Measurements from ENCODE around the gene CD244.
"Not testable (repeated sequence)": the region's sequence is repeated elsewhere in the genome, so short reads cannot be mapped to it uniquely, and the experiment has no call there.

Gene CD244

DNA sequence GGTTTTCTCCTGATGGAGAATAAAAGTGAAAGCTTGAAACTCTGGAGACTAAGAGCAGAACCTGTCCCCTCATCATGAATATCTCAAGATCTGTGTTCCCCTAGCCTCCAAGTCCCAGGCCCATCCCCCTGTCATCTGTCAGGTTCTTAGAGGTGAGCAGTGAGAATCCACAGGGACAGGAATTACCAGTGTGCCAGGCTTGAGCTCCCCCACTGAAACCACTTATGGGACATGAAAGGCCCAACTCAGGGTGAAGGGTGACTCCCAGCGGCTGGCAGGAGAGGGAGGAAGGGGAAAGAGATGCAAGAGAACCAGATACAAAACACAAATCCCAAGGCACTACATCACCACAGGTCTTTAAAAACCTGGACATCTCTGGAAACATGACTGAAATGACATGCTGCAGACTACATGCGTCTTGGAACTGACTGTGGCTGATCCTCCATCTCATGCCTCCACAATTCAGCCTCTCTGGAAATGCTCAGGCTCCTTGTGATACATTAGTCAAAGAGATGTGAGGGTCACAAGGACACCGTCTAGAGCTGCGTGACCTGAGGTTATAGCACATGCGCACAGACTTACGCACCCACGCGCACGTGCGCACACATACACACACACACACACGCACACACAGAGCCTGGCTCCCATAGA is 73.5 kb downstream of the CD244 start:
- no peak for DNase-seq (ENCODE audit: low read depth in 2 of 3, low spot score in 1 of 3)

DNA sequence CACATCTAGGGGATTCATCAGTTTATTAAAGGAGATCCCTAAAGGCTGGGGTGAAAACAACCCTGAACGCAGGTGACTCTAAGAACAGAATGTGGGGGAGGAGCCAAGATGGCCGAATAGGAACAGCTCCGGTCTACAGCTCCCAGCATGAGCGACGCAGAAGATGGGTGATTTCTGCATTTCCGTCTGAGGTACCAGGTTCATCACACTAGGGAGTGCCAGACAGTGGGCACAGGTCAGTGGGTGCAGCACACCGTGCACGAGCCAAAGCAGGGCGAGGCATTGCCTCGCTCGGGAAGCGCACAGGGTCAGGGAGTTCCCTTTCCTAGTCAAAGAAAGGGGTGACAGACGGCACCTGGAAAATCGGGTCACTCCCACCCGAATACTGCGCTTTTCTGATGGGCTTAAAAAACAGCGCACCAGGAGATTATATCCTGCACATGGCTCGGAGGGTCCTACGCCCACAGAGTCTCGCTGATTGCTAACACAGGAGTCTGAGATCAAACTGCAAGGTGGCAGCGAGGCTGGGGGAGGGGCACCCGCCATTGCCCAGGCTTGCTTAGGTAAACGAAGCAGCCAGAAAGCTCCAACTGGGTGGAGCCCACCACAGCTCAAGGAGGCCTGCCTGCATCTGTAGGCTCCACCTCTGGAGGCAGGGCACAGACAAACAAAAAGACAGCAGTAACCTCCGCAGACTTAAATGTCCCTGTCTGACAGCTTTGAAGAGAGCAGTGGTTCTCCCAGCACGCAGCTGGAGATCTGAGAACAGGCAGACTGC is 79.5 kb downstream of the CD244 start:
- not testable (repeated sequence) for DNase-seq (ENCODE audit: low read depth in 2 of 3, low spot score in 1 of 3)

DNA sequence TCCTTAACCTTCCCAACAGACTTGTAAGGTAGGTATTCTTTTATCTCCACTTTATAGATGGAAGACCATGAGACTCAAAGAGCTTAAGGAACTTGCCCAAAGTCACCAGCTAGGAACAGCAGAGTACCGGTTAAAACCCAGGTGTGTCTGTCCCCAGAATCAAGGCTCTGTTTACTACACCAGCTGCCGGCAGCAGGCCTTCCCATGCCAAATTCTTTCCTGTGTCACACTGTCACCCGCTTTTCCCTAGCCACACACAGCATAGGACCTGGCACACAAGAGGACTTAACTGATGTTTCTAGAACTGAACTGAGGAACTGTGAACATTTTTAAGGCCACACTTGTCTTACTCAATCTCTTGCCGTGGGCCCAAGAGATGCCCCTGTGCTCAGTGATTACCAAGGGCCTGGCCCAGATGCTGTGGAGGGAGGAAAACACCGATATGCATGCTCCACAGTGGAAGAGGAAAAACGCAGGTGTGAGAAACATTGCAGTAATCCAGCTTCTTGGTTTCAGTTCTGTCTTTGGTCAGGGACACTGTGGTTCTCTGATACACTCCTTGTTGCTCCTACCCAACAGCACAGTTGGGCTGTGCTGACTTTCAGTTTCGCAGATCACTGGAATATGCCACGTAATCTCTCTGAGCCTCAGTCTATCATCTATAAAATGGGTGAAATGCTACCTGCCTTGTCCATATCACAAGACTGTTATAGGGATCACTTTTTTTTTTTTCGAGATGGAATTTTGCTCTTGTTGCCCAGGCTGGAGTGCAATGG is 80.6 kb downstream of the CD244 start:
- DNase-seq (ENCODE audit: low read depth in 2 of 3, low spot score in 1 of 3): no peak

DNA sequence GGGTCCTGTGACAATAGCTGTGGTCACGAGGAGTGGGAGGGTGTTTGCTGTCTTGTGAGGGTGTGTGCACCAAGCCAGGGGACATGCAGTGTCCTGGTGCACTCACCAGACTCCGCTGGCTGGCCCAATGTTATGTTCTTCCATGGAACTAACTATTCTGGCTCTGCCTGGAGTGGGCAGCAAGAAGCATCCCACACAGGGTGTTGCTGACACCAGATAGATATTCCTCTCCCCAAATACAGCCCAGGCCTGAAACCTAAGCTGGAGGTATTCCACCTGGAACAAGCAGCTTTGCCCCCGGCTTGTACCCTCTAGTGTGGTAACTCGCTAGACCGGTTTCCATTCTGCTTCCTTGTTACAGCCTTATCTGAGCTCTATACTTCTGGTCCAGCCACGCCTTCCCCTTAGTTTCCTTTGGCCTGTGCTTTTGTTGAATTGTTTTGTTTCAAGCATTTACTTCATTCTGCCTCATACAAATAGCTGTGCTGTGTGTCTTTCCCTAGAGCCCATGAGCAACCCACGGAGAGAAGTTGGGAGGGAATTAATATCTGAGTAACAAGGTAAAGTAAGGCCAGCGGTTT is 81.4 kb downstream of the CD244 start:
- no peak for DNase-seq (ENCODE audit: low read depth in 2 of 3, low spot score in 1 of 3)

DNA sequence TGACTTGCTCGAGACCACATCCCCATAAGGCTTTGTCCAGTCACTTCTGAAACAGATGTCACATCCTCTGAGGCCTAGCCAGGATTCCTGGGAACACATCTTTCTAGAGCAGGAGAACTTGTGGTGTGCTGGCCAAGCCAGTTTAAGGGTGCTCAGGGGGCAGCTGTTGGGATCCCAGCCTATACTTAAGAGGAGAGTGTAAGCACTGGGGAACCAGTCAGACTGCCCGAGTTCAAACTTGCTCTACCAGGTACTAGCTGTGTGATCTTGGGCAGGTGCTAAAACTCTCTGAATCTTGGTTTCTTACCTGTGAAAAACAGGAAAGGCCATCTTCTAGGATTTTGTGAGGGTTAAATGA is 82.3 kb downstream of the CD244 start:
- DNase-seq (ENCODE audit: low read depth in 2 of 3, low spot score in 1 of 3): no peak

Data from stimulated activated CD4-positive, alpha-beta T cell treated with anti-CD3 and anti-CD28 coated beads, Interleukin-12 subunit alpha, Interleukin-12 subunit beta, amount 100 ng/mL, for 48 hours (primary cell).